ENCODE results near the gene PTPN6. TPM values are rescaled to one million over a fixed set of nuclear protein-coding genes. Genes with fewer than 3 reads are reported as not detected.

The PTPN6 gene
- total and polyA plus RNA-seq, 2 of the 8 experiments (the other 6 are each of a cell fraction or from before 2014, with no cell fraction given), result 16.3 to 28.4 TPM

GRCh38 chr12:7009512-7009911, 58.4 kb downstream of the PTPN6 start (continued):
- no peak for TF ChIP-seq CHD7 (IDR thresholded peaks at IDR 0.05; ENCODE audit: insufficient replicate concordance, low read length)
- no peak for TF ChIP-seq KDM4A (IDR thresholded peaks at IDR 0.05; ENCODE audit: low read depth, low read length, severe bottlenecking)
- no peak for TF ChIP-seq NRF1 (IDR thresholded peaks at IDR 0.05; ENCODE audit: low read depth, low read length)
- no peak for TF ChIP-seq CTCF (IDR thresholded peaks at IDR 0.05; ENCODE audit: control extremely low read depth in 1 of 3, insufficient read depth in 1 of 3, low read depth in 1 of 3, low read length in 3 of 3)
- no peak for TF ChIP-seq FOSL1 (IDR thresholded peaks at IDR 0.05; ENCODE audit: insufficient read depth, low read depth, low read length)
- TF ChIP-seq RFX5 (IDR thresholded peaks at IDR 0.05; ENCODE audit: borderline replicate concordance, low read depth, low read length), result no peak
- TF ChIP-seq CHD2 (IDR thresholded peaks at IDR 0.05; ENCODE audit: low read length), result no peak
- no peak for TF ChIP-seq RAD21 (IDR thresholded peaks at IDR 0.05 in 1 of 2, conservative IDR thresholded peaks at IDR 0.05 in 1 of 2; ENCODE audit: low read depth in 2 of 2, low read length in 2 of 2)
